H1 (cell line): Measurements from ENCODE around the gene MTMR8. TPM values are rescaled to one million over a fixed set of nuclear protein-coding genes. Genes with fewer than 3 reads are reported as not detected.

Experiments
- CHD1 ChIP-seq: IDR thresholded peaks from 2 replicates; pipeline ENCODE4 v1.6.1; 2012; ENCODE audit warnings: low read depth, low read length, improper control_type of control experiment
- NANOG ChIP-seq: IDR thresholded peaks from 2 replicates; pipeline ENCODE4 v1.6.1; 2011; ENCODE audit warnings: low read length, low read depth, mild to moderate bottlenecking, inconsistent platforms; ENCODE audit not compliant: insufficient read depth, poor library complexity, severe bottlenecking
- RBBP5 ChIP-seq: IDR thresholded peaks from 2 replicates; pipeline ENCODE4 v1.7.1; 2012; ENCODE audit warnings: low read depth, mild to moderate bottlenecking, inconsistent platforms, low read length, moderate library complexity, borderline replicate concordance
- SIRT6 ChIP-seq: IDR thresholded peaks from one replicate; pipeline ENCODE4 v1.7.1; 2012; ENCODE audit warnings: low read length, inconsistent platforms
- SP1 ChIP-seq: IDR thresholded peaks from 2 replicates; pipeline ENCODE4 v1.6.1; 2011; ENCODE audit warnings: low read depth, low read length
- polyA plus RNA-seq, 7 experiments: library from polyadenylated mRNA; depleted of rRNA in 3 of 7; stranded (reverse) in 5 of 7; unstranded in 2 of 7; fragments of >200 nt in 5 of 7; fragments of 200-250 nt in 2 of 7; gene quantifications; 1 replicate in 5 of 7; 2 replicates in 1 of 7; 4 replicates in 1 of 7; pipeline versions ENCODE4 v1.2.1 to v1.2.3, GENCODE V29; 2011 to 2013; ENCODE audit warnings: missing spikeins in 2 of 7, mixed read lengths in 2 of 7
- total RNA-seq: library from RNA; stranded (reverse); fragmentation: NEBNext Ultra II Directional; extraction: Animal tissue kit (Norgen Biotek cat#: 25700); gene quantifications from 2 replicates; pipeline ENCODE4 v1.2.1, GENCODE V29; 2021

The MTMR8 gene
- total and polyA plus RNA-seq, 2 of the 8 experiments (the other 6 are each of a cell fraction or from before 2014, with no cell fraction given) = 1.3 to 6.3 TPM

GRCh38 chrX:64265265-64265664 is 130.0 kb downstream of the MTMR8 start (continued):
- TF ChIP-seq CHD1 = no peak
- no peak for TF ChIP-seq SP1
- TF ChIP-seq RBBP5 = no peak
- TF ChIP-seq SIRT6 = no peak
- TF ChIP-seq NANOG = no peak
- TF ChIP-seq, all 59 proteins: peak for 0
